GM23338 (cell line): Measurements from ENCODE around the gene SETX. TPM values are rescaled to one million over a fixed set of nuclear protein-coding genes. Genes with fewer than 3 reads are reported as not detected.
A peak's percentile ranks its signal among the peaks of the same experiment; 100 is the strongest.

Source experiments
- ATAC-seq: fragments of 200-7000 bp; cut with Tn5 transposase; 3 replicates; pipeline ENCODE4 v1.9.1; 2020
- DNase-seq: peaks from one replicate; pipeline ENCODE4 v3.0.0-alpha.2; 2015; ENCODE audit warnings: low spot score
- H2AFZ ChIP-seq: fragments of 200-600 bp; sonication (generic); 2 replicates; pipeline ENCODE4 v1.8.0; 2016; ENCODE audit warnings: antibody characterized with exemption, mild to moderate bottlenecking, moderate library complexity
- H3F3A ChIP-seq: fragments of 200-600 bp; sonication (generic); replicated peaks from 2 replicates; pipeline ENCODE4 v1.8.0; 2017; ENCODE audit warnings: antibody characterized with exemption, mixed run types, low read depth
- H3K27ac ChIP-seq: fragments of 200-600 bp; sonication (generic); 2 replicates; pipeline ENCODE4 v1.6.1; 2016; ENCODE audit warnings: low read depth
- H3K27me3 ChIP-seq: fragments of 200-600 bp; sonication (generic); 2 replicates; pipeline ENCODE4 v1.8.0; 2016; ENCODE audit warnings: mild to moderate bottlenecking, mixed run types, moderate library complexity; ENCODE audit not compliant: insufficient read depth
- H3K36me3 ChIP-seq: fragments of 200-600 bp; sonication (generic); 2 replicates; pipeline ENCODE4 v1.8.0; 2016; ENCODE audit warnings: mild to moderate bottlenecking; ENCODE audit not compliant: insufficient read depth
- H3K4me1 ChIP-seq: fragments of 200-600 bp; sonication (generic); 2 replicates; pipeline ENCODE4 v1.8.0; 2016; ENCODE audit warnings: mild to moderate bottlenecking, moderate library complexity; ENCODE audit not compliant: insufficient read depth
- H3K4me2 ChIP-seq: fragments of 200-600 bp; sonication (generic); 2 replicates; pipeline ENCODE4 v1.7.1; 2017; ENCODE audit warnings: mixed run types
- H3K4me3 ChIP-seq: fragments of 200-600 bp; sonication (generic); 2 replicates; pipeline ENCODE4 v1.6.1; 2016; ENCODE audit warnings: mixed run types
- H3K79me2 ChIP-seq: fragments of 200-600 bp; sonication (generic); replicated peaks from 2 replicates; pipeline ENCODE4 v1.8.0; 2017; ENCODE audit warnings: mild to moderate bottlenecking; ENCODE audit not compliant: insufficient read depth
- H3K9me2 ChIP-seq: fragments of 200-600 bp; sonication (generic); 2 replicates; pipeline ENCODE4 v1.8.0; 2017; ENCODE audit not compliant: insufficient read depth
- H4K20me1 ChIP-seq: fragments of 200-600 bp; sonication (generic); replicated peaks from 2 replicates; pipeline ENCODE4 v1.8.0; 2017; ENCODE audit warnings: mild to moderate bottlenecking; ENCODE audit not compliant: insufficient read depth
- H3K27ac Mint-ChIP-seq: 2 replicates; pipeline ENCODE4 v1.8.0; 2020; ENCODE audit warnings: inconsistent platforms, mild to moderate bottlenecking, moderate library complexity, mixed read lengths
- H3K27me3 Mint-ChIP-seq: 3 replicates; pipeline ENCODE4 v1.8.0; 2022; ENCODE audit warnings: low read depth, mild to moderate bottlenecking, moderate library complexity, mixed read lengths, inconsistent platforms; ENCODE audit not compliant: insufficient read depth, poor library complexity
- H3K36me3 Mint-ChIP-seq: 3 replicates; pipeline ENCODE4 v1.8.0; 2021; ENCODE audit warnings: low read depth, mild to moderate bottlenecking, inconsistent platforms, moderate library complexity, mixed read lengths
- H3K4me1 Mint-ChIP-seq: 3 replicates; pipeline ENCODE4 v1.8.0; 2020; ENCODE audit warnings: mild to moderate bottlenecking, inconsistent platforms, mixed read lengths
- H3K4me3 Mint-ChIP-seq: 3 replicates; pipeline ENCODE4 v1.8.0; 2021; ENCODE audit warnings: moderate library complexity, mild to moderate bottlenecking, inconsistent platforms, mixed read lengths
- H3K9me3 Mint-ChIP-seq: 3 replicates; pipeline ENCODE4 v1.8.0; 2020; ENCODE audit warnings: moderate library complexity, mild to moderate bottlenecking, inconsistent platforms, mixed read lengths
- EZH2phosphoT487 ChIP-seq: fragments of 200-600 bp; sonication (generic); IDR thresholded peaks from one replicate; pipeline ENCODE4 v1.8.1; 2018; ENCODE audit warnings: antibody characterized with exemption; ENCODE audit not compliant: unreplicated experiment
- JUNB ChIP-seq: IDR thresholded peaks from one replicate; pipeline ENCODE4 v1.6.1; 2016; ENCODE audit warnings: antibody characterized with exemption; ENCODE audit not compliant: unreplicated experiment
- NANOG ChIP-seq: IDR thresholded peaks from 2 replicates; pipeline ENCODE4 v1.6.1; 2016; ENCODE audit warnings: antibody characterized with exemption, borderline replicate concordance
- ZNF114 ChIP-seq: fragments of 250-450 bp; sonication (Bioruptor Pico); IDR thresholded peaks from 2 replicates; pipeline ENCODE4 v1.5.0; 2020; ENCODE audit warnings: mild to moderate bottlenecking, moderate library complexity
- polyA plus RNA-seq: library from polyadenylated mRNA; unstranded; fragments of >200 nt; fragmentation: Nextera tagmentation; extraction: Ambion mirVana; gene quantifications from 2 replicates; pipeline ENCODE4 v1.2.1, GENCODE V29; 2016
- total RNA-seq: library from RNA; depleted of rRNA; stranded (reverse); fragments of >200 nt; shearing (Covaris generic); gene quantifications from 2 replicates; pipeline ENCODE4 v1.2.3, GENCODE V29; 2014
- TF ChIP-seq, protein P1 (sequence below): fragments of 250-450 bp; sonication (Bioruptor Pico); IDR thresholded peaks from 2 replicates; pipeline ENCODE4 v1.5.0; 2020; ENCODE audit warnings: mild to moderate bottlenecking, moderate library complexity
- TF ChIP-seq, protein P2 (sequence below), 2 experiments: fragments of 200-600 bp in 1 of 2; sonication (generic) in 1 of 2; conservative IDR thresholded peaks; 2 replicates each; pipeline versions ENCODE4 v1.5.1 to v1.6.1; 2016 to 2017; ENCODE audit warnings: antibody characterized with exemption in 2 of 2, low read depth in 2 of 2, mild to moderate bottlenecking in 2 of 2, moderate library complexity in 1 of 2
- TF ChIP-seq, protein P3 (sequence below): IDR thresholded peaks from 2 replicates; pipeline ENCODE4 v1.6.1; 2016; ENCODE audit warnings: antibody characterized with exemption

The SETX gene
- total and polyA plus RNA-seq, 2 experiments from 2014 or later, result 17.5 to 49.9 TPM

DNA sequence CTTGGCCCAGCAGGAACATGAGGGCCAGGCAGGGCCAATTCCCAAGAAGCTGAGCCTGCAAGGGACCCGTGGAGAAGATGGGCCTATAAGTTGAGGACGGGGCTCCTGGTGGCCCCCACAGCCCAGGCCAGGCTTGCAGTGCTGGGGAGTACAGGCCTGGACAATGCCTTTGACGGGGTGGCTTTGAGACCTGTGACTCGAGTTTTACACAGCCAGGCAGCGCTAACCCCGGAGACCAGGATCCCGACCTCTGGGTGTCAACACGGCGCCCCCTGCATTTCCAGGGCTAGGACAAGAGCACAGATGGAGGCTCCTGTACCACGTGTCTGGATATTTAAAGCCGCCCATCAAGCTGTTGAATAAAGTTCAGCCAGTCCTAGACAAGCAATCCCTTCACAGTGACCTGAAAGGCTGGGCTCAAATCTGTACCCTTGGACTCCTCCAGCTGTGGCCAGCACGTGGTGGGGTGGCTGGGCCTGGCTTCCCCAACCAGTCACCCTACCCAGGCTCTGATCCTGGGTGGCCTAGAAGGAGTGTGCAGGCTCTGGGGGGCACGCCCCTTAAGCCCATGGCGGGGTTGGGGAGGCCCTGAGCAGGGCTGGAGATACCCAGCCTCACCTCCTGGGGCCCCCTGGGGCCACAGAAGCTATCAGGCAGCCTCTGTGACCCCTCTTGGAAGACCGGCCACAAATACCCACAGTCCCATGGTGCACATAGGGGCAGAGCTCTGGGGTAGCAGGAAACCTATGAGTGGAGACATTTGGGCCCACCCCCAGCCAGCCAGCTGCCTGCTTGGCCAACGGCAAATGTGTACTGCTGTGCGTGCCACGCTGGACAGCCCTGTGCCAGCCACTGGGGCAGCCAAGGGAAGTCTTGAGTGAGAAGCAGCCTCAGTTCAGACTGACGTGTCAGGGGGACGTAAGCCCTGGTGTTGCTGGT is 104.2 kb downstream of the SETX start:
- no peaks in the 10 kb centered on the region for H3K36me3 ChIP-seq
- no peaks in the 10 kb centered on the region for H4K20me1 ChIP-seq
- H3K9me2 ChIP-seq, result no peaks in the 10 kb centered on the region
- no peaks in the 10 kb centered on the region for H3F3A ChIP-seq
- Mint-ChIP-seq H3K36me3 (peaks cover 17% of the 10 kb centered on the region), H3K4me3 (no peak overlapping the region), H3K4me1 (peaks cover 8% of the 10 kb centered on the region), H3K27me3 (peaks cover 10% of the 10 kb centered on the region), H3K27ac (no peak overlapping the region), H3K9me3 (peaks cover 19% of the 10 kb centered on the region)
- ATAC-seq, result no peak
- no peak for DNase-seq
- TF ChIP-seq ZNF114, result no peak
- TF ChIP-seq, protein P1, sequence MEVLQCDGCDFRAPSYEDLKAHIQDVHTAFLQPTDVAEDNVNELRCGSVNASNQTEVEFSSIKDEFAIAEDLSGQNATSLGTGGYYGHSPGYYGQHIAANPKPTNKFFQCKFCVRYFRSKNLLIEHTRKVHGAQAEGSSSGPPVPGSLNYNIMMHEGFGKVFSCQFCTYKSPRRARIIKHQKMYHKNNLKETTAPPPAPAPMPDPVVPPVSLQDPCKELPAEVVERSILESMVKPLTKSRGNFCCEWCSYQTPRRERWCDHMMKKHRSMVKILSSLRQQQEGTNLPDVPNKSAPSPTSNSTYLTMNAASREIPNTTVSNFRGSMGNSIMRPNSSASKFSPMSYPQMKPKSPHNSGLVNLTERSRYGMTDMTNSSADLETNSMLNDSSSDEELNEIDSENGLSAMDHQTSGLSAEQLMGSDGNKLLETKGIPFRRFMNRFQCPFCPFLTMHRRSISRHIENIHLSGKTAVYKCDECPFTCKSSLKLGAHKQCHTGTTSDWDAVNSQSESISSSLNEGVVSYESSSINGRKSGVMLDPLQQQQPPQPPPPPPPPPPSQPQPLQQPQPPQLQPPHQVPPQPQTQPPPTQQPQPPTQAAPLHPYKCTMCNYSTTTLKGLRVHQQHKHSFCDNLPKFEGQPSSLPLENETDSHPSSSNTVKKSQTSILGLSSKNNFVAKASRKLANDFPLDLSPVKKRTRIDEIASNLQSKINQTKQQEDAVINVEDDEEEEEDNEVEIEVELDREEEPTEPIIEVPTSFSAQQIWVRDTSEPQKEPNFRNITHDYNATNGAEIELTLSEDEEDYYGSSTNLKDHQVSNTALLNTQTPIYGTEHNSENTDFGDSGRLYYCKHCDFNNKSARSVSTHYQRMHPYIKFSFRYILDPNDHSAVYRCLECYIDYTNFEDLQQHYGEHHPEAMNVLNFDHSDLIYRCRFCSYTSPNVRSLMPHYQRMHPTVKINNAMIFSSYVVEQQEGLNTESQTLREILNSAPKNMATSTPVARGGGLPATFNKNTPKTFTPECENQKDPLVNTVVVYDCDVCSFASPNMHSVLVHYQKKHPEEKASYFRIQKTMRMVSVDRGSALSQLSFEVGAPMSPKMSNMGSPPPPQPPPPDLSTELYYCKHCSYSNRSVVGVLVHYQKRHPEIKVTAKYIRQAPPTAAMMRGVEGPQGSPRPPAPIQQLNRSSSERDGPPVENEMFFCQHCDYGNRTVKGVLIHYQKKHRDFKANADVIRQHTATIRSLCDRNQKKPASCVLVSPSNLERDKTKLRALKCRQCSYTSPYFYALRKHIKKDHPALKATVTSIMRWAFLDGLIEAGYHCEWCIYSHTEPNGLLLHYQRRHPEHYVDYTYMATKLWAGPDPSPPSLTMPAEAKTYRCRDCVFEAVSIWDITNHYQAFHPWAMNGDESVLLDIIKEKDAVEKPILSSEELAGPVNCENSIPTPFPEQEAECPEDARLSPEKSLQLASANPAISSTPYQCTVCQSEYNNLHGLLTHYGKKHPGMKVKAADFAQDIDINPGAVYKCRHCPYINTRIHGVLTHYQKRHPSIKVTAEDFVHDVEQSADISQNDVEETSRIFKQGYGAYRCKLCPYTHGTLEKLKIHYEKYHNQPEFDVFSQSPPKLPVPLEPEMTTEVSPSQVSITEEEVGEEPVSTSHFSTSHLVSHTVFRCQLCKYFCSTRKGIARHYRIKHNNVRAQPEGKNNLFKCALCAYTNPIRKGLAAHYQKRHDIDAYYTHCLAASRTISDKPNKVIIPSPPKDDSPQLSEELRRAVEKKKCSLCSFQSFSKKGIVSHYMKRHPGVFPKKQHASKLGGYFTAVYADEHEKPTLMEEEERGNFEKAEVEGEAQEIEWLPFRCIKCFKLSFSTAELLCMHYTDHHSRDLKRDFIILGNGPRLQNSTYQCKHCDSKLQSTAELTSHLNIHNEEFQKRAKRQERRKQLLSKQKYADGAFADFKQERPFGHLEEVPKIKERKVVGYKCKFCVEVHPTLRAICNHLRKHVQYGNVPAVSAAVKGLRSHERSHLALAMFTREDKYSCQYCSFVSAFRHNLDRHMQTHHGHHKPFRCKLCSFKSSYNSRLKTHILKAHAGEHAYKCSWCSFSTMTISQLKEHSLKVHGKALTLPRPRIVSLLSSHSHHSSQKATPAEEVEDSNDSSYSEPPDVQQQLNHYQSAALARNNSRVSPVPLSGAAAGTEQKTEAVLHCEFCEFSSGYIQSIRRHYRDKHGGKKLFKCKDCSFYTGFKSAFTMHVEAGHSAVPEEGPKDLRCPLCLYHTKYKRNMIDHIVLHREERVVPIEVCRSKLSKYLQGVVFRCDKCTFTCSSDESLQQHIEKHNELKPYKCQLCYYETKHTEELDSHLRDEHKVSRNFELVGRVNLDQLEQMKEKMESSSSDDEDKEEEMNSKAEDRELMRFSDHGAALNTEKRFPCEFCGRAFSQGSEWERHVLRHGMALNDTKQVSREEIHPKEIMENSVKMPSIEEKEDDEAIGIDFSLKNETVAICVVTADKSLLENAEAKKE (CRISPR knock-in tag), result no peak
- no peak for TF ChIP-seq NANOG
- no peak for TF ChIP-seq JUNB
- TF ChIP-seq, protein P2, sequence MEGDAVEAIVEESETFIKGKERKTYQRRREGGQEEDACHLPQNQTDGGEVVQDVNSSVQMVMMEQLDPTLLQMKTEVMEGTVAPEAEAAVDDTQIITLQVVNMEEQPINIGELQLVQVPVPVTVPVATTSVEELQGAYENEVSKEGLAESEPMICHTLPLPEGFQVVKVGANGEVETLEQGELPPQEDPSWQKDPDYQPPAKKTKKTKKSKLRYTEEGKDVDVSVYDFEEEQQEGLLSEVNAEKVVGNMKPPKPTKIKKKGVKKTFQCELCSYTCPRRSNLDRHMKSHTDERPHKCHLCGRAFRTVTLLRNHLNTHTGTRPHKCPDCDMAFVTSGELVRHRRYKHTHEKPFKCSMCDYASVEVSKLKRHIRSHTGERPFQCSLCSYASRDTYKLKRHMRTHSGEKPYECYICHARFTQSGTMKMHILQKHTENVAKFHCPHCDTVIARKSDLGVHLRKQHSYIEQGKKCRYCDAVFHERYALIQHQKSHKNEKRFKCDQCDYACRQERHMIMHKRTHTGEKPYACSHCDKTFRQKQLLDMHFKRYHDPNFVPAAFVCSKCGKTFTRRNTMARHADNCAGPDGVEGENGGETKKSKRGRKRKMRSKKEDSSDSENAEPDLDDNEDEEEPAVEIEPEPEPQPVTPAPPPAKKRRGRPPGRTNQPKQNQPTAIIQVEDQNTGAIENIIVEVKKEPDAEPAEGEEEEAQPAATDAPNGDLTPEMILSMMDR (conservative IDR thresholded peaks at IDR 0.05; ENCODE audit: low read depth in 2 of 2), result peak in 1 of 2 experiments; percentile 26; a peak in 2 of 4 replicates
- no peak for TF ChIP-seq EZH2phosphoT487
- TF ChIP-seq, protein P3, sequence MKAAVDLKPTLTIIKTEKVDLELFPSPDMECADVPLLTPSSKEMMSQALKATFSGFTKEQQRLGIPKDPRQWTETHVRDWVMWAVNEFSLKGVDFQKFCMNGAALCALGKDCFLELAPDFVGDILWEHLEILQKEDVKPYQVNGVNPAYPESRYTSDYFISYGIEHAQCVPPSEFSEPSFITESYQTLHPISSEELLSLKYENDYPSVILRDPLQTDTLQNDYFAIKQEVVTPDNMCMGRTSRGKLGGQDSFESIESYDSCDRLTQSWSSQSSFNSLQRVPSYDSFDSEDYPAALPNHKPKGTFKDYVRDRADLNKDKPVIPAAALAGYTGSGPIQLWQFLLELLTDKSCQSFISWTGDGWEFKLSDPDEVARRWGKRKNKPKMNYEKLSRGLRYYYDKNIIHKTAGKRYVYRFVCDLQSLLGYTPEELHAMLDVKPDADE, result no peak
- no peak overlapping the region for H3K4me2 ChIP-seq
- H3K27ac ChIP-seq, result no peak overlapping the region
- no peak overlapping the region for H3K4me3 ChIP-seq
- no peaks in the 10 kb centered on the region for H3K27me3 ChIP-seq
- H2AFZ ChIP-seq, result no peak overlapping the region
- peaks cover 7% of the 10 kb centered on the region; the same call in 1 of the 2 replicates for H3K4me1 ChIP-seq
- no peaks in the 10 kb centered on the region for H3K79me2 ChIP-seq
